ENCODE data around the gene ANO7. TPM values are rescaled to one million over a fixed set of nuclear protein-coding genes. Genes with fewer than 3 reads are reported as not detected.

The ANO7 gene
- total and polyA plus RNA-seq, 2 of the 13 experiments (the other 11 are each of a cell fraction or from before 2014, with no cell fraction given) = 4.1 to 4.9 TPM

DNA sequence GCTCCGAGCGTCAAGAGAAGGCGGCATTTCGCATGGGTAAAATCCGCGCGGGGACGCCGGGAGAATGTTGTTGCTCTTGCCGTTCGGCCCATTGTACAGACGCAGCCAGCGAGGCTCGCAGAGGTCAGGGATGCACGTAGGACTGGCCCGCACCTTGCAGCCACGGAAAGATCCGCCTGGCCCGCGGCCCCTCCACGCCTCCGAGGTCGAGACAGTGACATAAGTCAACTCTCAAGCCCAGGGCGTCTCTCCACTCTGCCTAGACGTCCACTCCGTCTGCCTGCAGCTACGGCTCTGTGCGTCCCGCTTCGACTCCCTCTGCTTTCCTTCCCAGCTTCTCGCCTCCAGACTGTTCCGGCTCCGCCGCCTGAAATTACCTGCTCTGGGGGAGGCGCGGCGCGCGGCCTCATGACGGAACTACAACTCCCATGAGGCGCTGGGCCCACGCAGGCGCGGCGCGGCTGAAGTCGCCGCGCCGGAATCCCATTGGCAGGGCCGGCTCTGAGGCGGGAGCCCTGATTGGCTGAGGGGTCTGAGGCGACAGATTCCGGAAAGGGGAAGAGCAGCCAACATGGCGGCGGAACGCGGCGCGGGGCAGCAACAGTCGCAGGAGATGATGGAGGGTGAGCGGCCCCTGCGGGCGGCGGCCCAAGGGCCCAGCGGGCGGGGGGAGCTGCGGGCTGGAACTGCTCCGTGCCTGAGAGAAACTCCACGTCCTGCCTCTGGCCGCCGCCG, 38.4 kb upstream of the ANO7 start, which contains the start of gene PPP1R7 (continued):
- TF ChIP-seq, protein P1, sequence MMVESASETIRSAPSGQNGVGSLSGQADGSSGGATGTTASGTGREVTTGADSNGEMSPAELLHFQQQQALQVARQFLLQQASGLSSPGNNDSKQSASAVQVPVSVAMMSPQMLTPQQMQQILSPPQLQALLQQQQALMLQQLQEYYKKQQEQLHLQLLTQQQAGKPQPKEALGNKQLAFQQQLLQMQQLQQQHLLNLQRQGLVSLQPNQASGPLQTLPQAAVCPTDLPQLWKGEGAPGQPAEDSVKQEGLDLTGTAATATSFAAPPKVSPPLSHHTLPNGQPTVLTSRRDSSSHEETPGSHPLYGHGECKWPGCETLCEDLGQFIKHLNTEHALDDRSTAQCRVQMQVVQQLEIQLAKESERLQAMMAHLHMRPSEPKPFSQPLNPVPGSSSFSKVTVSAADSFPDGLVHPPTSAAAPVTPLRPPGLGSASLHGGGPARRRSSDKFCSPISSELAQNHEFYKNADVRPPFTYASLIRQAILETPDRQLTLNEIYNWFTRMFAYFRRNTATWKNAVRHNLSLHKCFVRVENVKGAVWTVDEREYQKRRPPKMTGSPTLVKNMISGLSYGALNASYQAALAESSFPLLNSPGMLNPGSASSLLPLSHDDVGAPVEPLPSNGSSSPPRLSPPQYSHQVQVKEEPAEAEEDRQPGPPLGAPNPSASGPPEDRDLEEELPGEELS (CRISPR knock-in tag; IDR thresholded peaks at IDR 0.05) = peak; percentile 46; the same call in 1 of the 2 replicates
- TF ChIP-seq ZNF567 (CRISPR knock-in tag; IDR thresholded peaks at IDR 0.05; ENCODE audit: borderline replicate concordance) = no peak
- TF ChIP-seq GPN1 (CRISPR knock-in tag; IDR thresholded peaks at IDR 0.05; ENCODE audit: borderline replicate concordance) = no peak
- TF ChIP-seq, protein P2, sequence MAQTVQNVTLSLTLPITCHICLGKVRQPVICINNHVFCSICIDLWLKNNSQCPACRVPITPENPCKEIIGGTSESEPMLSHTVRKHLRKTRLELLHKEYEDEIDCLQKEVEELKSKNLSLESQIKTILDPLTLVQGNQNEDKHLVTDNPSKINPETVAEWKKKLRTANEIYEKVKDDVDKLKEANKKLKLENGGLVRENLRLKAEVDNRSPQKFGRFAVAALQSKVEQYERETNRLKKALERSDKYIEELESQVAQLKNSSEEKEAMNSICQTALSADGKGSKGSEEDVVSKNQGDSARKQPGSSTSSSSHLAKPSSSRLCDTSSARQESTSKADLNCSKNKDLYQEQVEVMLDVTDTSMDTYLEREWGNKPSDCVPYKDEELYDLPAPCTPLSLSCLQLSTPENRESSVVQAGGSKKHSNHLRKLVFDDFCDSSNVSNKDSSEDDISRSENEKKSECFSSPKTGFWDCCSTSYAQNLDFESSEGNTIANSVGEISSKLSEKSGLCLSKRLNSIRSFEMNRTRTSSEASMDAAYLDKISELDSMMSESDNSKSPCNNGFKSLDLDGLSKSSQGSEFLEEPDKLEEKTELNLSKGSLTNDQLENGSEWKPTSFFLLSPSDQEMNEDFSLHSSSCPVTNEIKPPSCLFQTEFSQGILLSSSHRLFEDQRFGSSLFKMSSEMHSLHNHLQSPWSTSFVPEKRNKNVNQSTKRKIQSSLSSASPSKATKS (CRISPR knock-in tag; IDR thresholded peaks at IDR 0.05) = 0 out of 2 replicates have a peak, but pooled peaks have one; percentile 91
- TF ChIP-seq, protein P3, sequence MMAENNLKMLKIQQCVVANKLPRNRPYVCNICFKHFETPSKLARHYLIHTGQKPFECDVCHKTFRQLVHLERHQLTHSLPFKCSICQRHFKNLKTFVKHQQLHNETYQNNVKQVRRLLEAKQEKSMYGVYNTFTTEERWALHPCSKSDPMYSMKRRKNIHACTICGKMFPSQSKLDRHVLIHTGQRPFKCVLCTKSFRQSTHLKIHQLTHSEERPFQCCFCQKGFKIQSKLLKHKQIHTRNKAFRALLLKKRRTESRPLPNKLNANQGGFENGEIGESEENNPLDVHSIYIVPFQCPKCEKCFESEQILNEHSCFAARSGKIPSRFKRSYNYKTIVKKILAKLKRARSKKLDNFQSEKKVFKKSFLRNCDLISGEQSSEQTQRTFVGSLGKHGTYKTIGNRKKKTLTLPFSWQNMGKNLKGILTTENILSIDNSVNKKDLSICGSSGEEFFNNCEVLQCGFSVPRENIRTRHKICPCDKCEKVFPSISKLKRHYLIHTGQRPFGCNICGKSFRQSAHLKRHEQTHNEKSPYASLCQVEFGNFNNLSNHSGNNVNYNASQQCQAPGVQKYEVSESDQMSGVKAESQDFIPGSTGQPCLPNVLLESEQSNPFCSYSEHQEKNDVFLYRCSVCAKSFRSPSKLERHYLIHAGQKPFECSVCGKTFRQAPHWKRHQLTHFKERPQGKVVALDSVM (CRISPR knock-in tag; IDR thresholded peaks at IDR 0.05) = 0 out of 2 replicates have a peak, but pooled peaks have one; percentile 31
- peak; percentile 79; the same call in 1 of the 3 replicates for TF ChIP-seq MXI1 (IDR thresholded peaks at IDR 0.05; ENCODE audit: borderline replicate concordance, low read depth, low read length)
- no peak for TF ChIP-seq ZNF20 (CRISPR knock-in tag; IDR thresholded peaks at IDR 0.05)
- TF ChIP-seq MEF2D (CRISPR knock-in tag; IDR thresholded peaks at IDR 0.05) = 0 out of 2 replicates have a peak, but pooled peaks have one; percentile 32
- TF ChIP-seq ZNF772 (CRISPR knock-in tag; IDR thresholded peaks at IDR 0.05) = no peak; the same call in 1 of the 2 replicates
- TF ChIP-seq, protein P4, sequence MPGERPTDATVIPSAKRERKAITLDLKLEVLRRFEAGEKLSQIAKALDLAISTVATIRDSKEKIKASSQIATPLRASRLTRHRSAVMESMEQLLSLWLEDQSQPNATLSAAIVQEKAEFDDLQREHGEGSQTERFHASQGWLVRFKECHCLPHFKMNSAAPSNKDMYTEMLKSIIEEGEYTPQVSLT (CRISPR knock-in tag; IDR thresholded peaks at IDR 0.05; ENCODE audit: borderline replicate concordance, low read depth) = no peak; the same call in 1 of the 2 replicates
- TF ChIP-seq BRD4 (CRISPR knock-in tag; IDR thresholded peaks at IDR 0.05) = peak; percentile 23; the same call in 1 of the 2 replicates
- TF ChIP-seq, protein P5, sequence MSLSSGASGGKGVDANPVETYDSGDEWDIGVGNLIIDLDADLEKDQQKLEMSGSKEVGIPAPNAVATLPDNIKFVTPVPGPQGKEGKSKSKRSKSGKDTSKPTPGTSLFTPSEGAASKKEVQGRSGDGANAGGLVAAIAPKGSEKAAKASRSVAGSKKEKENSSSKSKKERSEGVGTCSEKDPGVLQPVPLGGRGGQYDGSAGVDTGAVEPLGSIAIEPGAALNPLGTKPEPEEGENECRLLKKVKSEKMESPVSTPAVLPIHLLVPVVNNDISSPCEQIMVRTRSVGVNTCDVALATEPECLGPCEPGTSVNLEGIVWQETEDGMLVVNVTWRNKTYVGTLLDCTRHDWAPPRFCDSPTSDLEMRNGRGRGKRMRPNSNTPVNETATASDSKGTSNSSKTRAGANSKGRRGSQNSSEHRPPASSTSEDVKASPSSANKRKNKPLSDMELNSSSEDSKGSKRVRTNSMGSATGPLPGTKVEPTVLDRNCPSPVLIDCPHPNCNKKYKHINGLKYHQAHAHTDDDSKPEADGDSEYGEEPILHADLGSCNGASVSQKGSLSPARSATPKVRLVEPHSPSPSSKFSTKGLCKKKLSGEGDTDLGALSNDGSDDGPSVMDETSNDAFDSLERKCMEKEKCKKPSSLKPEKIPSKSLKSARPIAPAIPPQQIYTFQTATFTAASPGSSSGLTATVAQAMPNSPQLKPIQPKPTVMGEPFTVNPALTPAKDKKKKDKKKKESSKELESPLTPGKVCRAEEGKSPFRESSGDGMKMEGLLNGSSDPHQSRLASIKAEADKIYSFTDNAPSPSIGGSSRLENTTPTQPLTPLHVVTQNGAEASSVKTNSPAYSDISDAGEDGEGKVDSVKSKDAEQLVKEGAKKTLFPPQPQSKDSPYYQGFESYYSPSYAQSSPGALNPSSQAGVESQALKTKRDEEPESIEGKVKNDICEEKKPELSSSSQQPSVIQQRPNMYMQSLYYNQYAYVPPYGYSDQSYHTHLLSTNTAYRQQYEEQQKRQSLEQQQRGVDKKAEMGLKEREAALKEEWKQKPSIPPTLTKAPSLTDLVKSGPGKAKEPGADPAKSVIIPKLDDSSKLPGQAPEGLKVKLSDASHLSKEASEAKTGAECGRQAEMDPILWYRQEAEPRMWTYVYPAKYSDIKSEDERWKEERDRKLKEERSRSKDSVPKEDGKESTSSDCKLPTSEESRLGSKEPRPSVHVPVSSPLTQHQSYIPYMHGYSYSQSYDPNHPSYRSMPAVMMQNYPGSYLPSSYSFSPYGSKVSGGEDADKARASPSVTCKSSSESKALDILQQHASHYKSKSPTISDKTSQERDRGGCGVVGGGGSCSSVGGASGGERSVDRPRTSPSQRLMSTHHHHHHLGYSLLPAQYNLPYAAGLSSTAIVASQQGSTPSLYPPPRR (CRISPR knock-in tag; IDR thresholded peaks at IDR 0.05; ENCODE audit: borderline replicate concordance) = no peak
- no peak; the same call in 1 of the 2 replicates for TF ChIP-seq ZNF724P (CRISPR knock-in tag; IDR thresholded peaks at IDR 0.05; ENCODE audit: borderline replicate concordance)
